GM12892 (cell line): ENCODE measurements around the gene EML6.

Source experiments
- DNase-seq: peaks from one replicate; pipeline ENCODE4 v3.0.0; 2011; ENCODE audit not compliant: insufficient read length
- FAIRE-seq: peaks from 2 replicates; lab custom pipeline; 2011; peaks lifted over from hg19 to GRCh38; lab: Jason Lieb, UNC
- POLR2A ChIP-seq: IDR thresholded peaks from 2 replicates; pipeline ENCODE4 v1.6.1; 2011; ENCODE audit warnings: low read depth, low read length, control low read depth
- POLR2AphosphoS5 ChIP-seq: IDR thresholded peaks from 2 replicates; pipeline ENCODE4 v1.6.1; 2011; ENCODE audit warnings: low read depth, low read length, control low read depth
- TAF1 ChIP-seq: IDR thresholded peaks from 2 replicates; pipeline ENCODE4 v1.6.1; 2011; ENCODE audit warnings: low read depth, mild to moderate bottlenecking, control low read depth, low read length, borderline replicate concordance

The EML6 gene

GRCh38 chr2:54814389-54815147 is 91.1 kb downstream of the EML6 start:
- FAIRE-seq (no peak), DNase-seq (no peak)
- TF ChIP-seq POLR2AphosphoS5 = no peak
- TF ChIP-seq TAF1 = no peak
- no peak for TF ChIP-seq POLR2A

- DNase-seq = no peak
- FAIRE-seq = no peak
- TF ChIP-seq POLR2AphosphoS5 = no peak
- no peak for TF ChIP-seq TAF1
- no peak for TF ChIP-seq POLR2A
Measured at GRCh38 chr2:54815148-54815539, 91.7 kb downstream of the EML6 start.

DNA sequence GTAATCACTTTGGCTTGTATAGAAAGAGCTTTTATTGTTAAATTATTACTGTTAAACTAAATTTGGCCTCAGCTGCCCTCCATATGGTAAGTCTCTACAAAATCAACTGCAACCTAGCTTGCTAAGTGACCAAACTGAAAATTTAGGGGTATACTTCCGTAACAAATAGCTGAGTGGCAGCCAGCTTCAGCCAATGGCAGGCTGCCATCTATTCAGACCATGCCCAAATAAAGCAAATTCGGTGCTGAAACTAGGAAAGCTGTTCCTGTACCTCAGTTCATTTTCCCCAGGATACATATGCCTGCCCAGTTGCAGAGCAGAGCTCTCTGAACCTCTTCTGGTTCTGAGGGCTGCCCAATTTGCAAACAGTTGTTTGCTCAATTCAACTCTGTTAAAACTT is 94.8 kb downstream of the EML6 start:
- DNase-seq (no peak), FAIRE-seq (no peak)
- TF ChIP-seq TAF1 (no peak), POLR2A (no peak), POLR2AphosphoS5 (no peak)

DNA sequence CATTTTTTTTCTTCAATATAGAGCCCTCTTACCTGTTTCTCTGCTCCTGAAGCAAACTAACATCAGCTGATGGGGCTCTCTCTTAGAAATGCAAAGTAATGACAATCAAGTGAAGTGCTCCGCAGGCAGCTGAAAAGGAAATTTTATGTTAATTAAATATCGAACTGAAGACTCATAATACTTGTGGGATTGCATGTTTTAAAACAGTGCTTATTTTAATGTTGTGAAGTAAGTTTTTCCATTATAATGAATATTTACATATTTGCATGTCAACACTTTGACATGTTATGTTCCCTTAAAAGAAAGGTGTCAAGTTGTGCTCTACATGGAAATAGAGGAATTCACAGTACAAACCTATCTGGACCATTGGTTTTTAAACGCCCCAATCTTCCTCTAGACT is 97.1 kb downstream of the EML6 start:
- FAIRE-seq (no peak), DNase-seq (no peak)
- TF ChIP-seq POLR2AphosphoS5 (no peak), TAF1 (no peak), POLR2A (no peak)

DNA sequence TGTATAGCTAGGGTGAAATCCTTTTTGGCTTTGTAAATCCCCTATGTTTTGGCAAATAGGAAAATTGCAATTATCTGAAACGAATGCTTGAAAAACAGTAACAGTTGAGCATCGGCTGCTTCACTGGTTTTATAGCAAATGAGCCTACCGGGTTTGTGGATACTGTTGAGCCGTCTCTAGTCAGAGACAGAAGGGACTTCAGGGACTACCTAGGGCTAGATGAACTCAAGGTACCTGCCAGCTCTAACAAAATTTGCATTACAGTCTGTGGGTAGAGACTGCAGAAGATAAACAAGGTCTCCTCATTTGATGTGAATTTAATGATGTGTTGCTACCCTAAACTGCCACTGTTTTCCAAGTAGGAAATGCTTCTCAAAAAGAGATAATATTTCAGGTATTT is 101.1 kb downstream of the EML6 start:
- FAIRE-seq = no peak
- TF ChIP-seq TAF1 = no peak
- TF ChIP-seq POLR2A = no peak
- TF ChIP-seq POLR2AphosphoS5 = no peak
- no peak for DNase-seq

DNA sequence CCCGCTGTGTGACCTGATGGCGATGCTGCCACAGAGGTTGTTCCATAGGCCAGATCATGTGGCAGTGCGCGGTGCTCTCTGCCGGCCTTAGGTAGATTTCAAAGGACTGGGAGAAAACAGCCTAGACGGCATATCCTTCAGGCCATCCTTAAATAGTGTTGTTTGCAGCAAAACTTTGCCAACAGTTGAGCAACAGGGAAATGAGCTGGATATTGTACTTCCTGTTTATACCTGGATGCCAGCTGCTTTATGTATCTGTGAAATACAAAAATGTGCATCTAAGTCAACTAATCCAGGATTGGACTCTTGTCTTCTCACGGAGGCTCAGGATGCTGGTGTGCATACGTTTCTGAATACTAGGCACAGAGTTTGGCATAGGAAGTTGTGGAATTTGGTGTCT is 107.1 kb downstream of the EML6 start:
- FAIRE-seq (no peak), DNase-seq (no peak)
- TF ChIP-seq TAF1 (no peak), POLR2A (no peak), POLR2AphosphoS5 (no peak)

DNA sequence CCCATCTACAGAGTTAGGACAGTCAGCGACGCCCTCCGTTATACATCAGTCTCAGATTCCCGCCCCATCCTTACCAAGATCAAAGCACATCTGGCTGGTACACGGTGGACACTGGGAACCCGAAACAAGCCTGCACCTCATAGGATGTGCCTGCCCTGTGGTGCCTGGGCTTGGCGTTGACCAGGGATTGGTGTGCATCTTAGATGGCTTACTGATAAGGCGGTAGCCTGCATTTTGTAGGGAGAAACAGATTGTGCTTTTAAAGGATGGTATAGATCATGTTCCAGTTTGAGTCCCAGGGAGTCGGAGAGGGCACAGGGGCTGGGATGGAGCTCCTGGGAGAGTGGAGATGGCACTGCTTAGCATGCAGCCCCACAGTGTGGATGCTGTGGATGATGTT is 108.0 kb downstream of the EML6 start:
- FAIRE-seq (no peak), DNase-seq (no peak)
- TF ChIP-seq POLR2AphosphoS5 (no peak), TAF1 (no peak), POLR2A (no peak)

GRCh38 chr2:54834721-54835120 is 111.3 kb downstream of the EML6 start:
- TF ChIP-seq POLR2A (no peak), TAF1 (no peak), POLR2AphosphoS5 (no peak)
- DNase-seq (no peak), FAIRE-seq (no peak)

- no peak for TF ChIP-seq POLR2A
- no peak for TF ChIP-seq TAF1
- TF ChIP-seq POLR2AphosphoS5 = no peak
- no peak for DNase-seq
- FAIRE-seq = no peak
Measured at GRCh38 chr2:54836477-54836876, 113.0 kb downstream of the EML6 start.

DNA sequence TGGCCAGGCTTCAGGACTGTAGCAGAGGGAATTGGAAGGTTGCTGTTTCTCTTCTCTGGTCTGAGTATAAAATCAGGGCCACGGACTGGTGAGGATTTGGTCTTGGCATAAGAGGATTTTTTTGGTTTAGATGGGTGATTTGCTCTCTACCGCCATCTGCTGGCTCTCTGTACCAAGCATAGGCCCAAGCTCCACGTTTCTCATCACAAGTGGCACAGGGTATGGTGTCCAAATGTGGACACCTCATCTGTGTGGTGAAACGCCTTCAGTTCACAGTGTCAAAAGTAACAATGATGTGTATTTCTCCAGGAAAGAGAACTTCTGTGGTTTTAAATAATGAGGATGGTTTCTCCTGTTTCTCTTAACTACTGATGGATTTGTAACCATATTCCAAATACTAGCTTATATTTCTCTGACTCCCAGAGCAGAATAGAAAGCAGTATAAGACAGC is 115.1 kb downstream of the EML6 start:
- DNase-seq (peak; percentile 17), FAIRE-seq (peak; percentile 91)
- TF ChIP-seq POLR2AphosphoS5 (no peak), POLR2A (no peak), TAF1 (no peak)

DNA sequence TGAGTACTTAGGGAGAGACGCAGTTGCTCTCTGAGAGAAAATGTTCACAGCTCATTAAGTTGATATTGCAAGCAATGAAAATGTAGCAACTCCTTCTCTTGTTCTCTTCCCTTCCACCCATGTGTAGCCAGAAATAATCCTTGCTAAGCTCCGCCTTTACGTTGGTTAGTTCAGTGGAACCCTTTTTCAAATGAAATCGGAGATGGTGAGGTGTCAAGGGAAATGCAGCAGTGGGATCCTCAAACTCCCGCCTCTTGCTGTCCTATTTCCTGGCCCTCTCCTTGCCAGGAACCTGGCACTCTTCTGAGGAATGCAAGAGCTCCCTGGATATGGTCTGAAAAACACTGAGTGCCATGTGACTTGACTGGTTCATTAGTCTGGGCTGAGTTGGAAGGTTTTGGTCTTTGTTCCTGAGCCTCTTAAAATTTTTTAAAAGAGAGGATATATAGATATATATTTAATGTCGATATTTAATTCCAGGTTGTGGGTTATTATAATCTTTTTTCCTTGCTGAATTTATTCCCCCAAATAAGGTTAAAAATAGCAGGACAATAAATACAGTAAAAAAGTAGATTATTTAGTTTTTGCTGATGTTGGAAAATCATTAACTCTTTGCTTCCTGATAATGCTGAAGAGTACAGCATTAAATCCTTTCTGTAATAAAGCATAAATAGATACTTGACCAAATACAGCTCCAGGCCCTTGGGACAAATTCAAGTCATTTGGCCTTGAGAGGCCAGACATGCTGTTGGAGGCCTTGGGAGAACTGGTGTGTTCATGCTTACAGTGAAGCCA is 116.2 kb downstream of the EML6 start:
- FAIRE-seq (no peak), DNase-seq (no peak)
- no peak for TF ChIP-seq TAF1
